GM19467 (cell line): ENCODE data around the gene LIN7C.

Experiments used
- ATAC-seq: cut with Tn5 transposase; IDR thresholded peaks from one replicate; pipeline ENCODE4 v1.9.1; 2021; ENCODE audit warnings: mild to moderate bottlenecking, moderate library complexity; ENCODE audit not compliant: unreplicated experiment

LIN7C gene

GRCh38 chr11:27471589-27472397 is 34.8 kb downstream of the LIN7C start:
- peak; percentile 38 for ATAC-seq

GRCh38 chr11:27470826-27471588 is 35.6 kb downstream of the LIN7C start:
- no peak for ATAC-seq

GRCh38 chr11:27470166-27470565 is 36.4 kb downstream of the LIN7C start:
- no peak for ATAC-seq

GRCh38 chr11:27468995-27469695 is 37.4 kb downstream of the LIN7C start:
- ATAC-seq = no peak

GRCh38 chr11:27468209-27468994 is 38.2 kb downstream of the LIN7C start:
- ATAC-seq = no peak

- no peak for ATAC-seq
Measured at GRCh38 chr11:27467181-27467913, 39.2 kb downstream of the LIN7C start.

GRCh38 chr11:27466363-27466762 is 40.2 kb downstream of the LIN7C start:
- no peak for ATAC-seq

GRCh38 chr11:27465629-27466028 is 40.9 kb downstream of the LIN7C start:
- ATAC-seq = no peak

- no peak for ATAC-seq
Measured at GRCh38 chr11:27464909-27465308, 41.7 kb downstream of the LIN7C start.

- no peak for ATAC-seq
Measured at GRCh38 chr11:27464289-27464696, 42.3 kb downstream of the LIN7C start.

GRCh38 chr11:27462543-27462942 is 44.0 kb downstream of the LIN7C start:
- ATAC-seq = no peak

GRCh38 chr11:27460158-27460978 is 46.2 kb downstream of the LIN7C start:
- ATAC-seq = no peak

- no peak for ATAC-seq
Measured at GRCh38 chr11:27459191-27459590, 47.4 kb downstream of the LIN7C start.

- no peak for ATAC-seq
Measured at GRCh38 chr11:27458182-27458581, 48.4 kb downstream of the LIN7C start.

GRCh38 chr11:27456795-27457329 is 49.7 kb downstream of the LIN7C start:
- ATAC-seq = no peak

GRCh38 chr11:27456140-27456794 is 50.3 kb downstream of the LIN7C start:
- no peak for ATAC-seq

- ATAC-seq = no peak
Measured at GRCh38 chr11:27455667-27456066, 50.9 kb downstream of the LIN7C start.

GRCh38 chr11:27453701-27454100 is 52.9 kb downstream of the LIN7C start:
- ATAC-seq = no peak
